OCI-LY3 (cell line): ENCODE measurements around the gene ROBO3.

Experiments
- EZH2phosphoT487 ChIP-seq: fragments of 200-600 bp; shearing (Covaris generic); IDR thresholded peaks from 2 replicates; pipeline ENCODE4 v1.6.1; 2018; ENCODE audit warnings: antibody characterized with exemption, mixed run types, low read depth
- TF ChIP-seq, protein P1 (sequence below): fragments of 200-600, 300-600 bp; sonication (generic); IDR thresholded peaks from 2 replicates; pipeline ENCODE4 v1.5.1; 2014; ENCODE audit warnings: antibody characterized with exemption, low read length, low read depth

DNA sequence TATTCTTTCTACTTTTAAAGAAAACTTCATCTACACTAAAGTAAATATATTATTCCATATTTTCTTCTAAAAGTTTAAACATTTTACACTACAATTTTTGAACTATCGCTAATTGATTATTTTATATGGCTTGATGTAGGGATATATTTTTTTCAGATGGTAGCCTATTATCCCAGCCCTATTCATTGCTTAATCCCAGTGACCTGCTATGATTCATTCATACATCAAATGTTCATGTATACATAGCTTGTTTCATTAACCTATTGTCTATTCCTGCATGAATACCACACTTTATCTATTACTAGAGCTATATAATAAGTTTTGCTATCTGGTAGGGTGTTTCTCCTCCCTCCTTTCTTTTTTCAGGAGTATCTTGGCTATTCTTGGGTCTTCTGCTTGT, 37.4 kb downstream of the ROBO3 start:
- TF ChIP-seq, protein P1, sequence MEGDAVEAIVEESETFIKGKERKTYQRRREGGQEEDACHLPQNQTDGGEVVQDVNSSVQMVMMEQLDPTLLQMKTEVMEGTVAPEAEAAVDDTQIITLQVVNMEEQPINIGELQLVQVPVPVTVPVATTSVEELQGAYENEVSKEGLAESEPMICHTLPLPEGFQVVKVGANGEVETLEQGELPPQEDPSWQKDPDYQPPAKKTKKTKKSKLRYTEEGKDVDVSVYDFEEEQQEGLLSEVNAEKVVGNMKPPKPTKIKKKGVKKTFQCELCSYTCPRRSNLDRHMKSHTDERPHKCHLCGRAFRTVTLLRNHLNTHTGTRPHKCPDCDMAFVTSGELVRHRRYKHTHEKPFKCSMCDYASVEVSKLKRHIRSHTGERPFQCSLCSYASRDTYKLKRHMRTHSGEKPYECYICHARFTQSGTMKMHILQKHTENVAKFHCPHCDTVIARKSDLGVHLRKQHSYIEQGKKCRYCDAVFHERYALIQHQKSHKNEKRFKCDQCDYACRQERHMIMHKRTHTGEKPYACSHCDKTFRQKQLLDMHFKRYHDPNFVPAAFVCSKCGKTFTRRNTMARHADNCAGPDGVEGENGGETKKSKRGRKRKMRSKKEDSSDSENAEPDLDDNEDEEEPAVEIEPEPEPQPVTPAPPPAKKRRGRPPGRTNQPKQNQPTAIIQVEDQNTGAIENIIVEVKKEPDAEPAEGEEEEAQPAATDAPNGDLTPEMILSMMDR: no peak
- no peak for TF ChIP-seq EZH2phosphoT487
